ENCODE measurements around the gene SIRT3. TPM values are rescaled to one million over a fixed set of nuclear protein-coding genes. Genes with fewer than 3 reads are reported as not detected.

SIRT3 gene
- total and polyA plus RNA-seq, 2 of the 13 experiments (the other 11 are each of a cell fraction or from before 2014, with no cell fraction given): 15.1 to 18.2 TPM

DNA sequence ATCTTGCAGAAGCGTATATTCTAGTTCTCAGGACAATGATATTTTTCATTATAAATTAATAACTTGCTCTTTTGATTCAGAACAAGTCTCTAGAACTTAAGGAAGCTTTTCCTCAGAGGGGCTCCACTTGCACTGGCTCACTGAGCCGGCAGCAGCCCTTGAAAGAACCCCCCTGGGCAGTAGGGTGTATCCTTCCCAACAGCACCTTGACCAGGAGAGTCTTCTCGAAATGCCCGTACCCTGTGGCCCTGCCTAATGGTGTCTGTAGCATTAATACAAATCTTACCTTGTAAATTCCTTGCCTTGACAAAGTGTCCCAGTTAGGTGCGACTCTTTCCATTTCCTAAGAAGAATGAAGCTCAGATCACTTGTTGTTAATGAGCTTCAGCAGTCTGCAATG lies 14.1 kb upstream of the SIRT3 start (continued):
- TF ChIP-seq ATF6 (CRISPR knock-in tag; conservative IDR thresholded peaks at IDR 0.05): no peak

DNA sequence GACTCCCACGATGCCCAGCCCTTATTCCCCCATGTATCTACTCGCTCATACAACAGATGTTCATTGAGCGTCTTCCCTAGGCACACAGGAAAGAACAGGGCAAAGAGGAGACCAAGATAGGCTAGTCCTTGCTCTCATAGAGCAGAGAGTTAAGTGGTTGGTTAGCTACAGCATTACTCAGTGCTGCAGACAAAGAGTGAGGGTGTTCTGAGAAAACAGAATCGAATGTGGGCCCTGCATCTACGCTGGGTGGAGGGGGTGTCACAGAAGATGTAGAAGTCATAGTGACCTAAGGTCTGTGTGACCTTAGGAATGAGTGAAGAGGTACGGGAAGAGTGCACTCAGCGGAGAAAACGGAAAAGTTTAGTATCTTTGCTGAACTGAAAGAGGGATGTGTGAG lies 12.9 kb upstream of the SIRT3 start:
- H4K20me1 ChIP-seq (ENCODE audit: insufficient read depth, low read length): no peaks in the 10 kb centered on the region
- POLR2A ChIA-PET: no interaction called here
- peaks cover 34 to 70% of the 10 kb centered on the region in 2 experiments; a peak in 4 of 5 replicates for H3K36me3 ChIP-seq (replicated peaks in 1 of 2; ENCODE audit: control insufficient read depth in 1 of 2, insufficient read depth in 2 of 2, low read length in 2 of 2)
- no peak overlapping the region for H2AFZ ChIP-seq (ENCODE audit: low read length)
- no peaks in the 10 kb centered on the region for H3K9me3 ChIP-seq (ENCODE audit: low read length)
- FAIRE-seq (no peak), DNase-seq (ENCODE audit: low spot score) (no peak), ATAC-seq (no peak)
- H3K79me2 ChIP-seq (ENCODE audit: insufficient read depth, low read length): no peaks in the 10 kb centered on the region
- TF ChIP-seq NFKB2 (CRISPR knock-in tag; IDR thresholded peaks at IDR 0.05; ENCODE audit: borderline replicate concordance) (no peak), CTCF (CRISPR knock-in tag; IDR thresholded peaks at IDR 0.05) (no peak), ZNF644 (CRISPR knock-in tag; IDR thresholded peaks at IDR 0.05; ENCODE audit: low read depth) (no peak), ETV6 (CRISPR knock-in tag; conservative IDR thresholded peaks at IDR 0.05) (no peak), HDAC6 (IDR thresholded peaks at IDR 0.05; ENCODE audit: low read depth, low read length) (no peak), FIP1L1 (IDR thresholded peaks at IDR 0.05; ENCODE audit: borderline replicate concordance, insufficient read depth, low read depth, low read length) (no peak)
- TF ChIP-seq, protein P1, sequence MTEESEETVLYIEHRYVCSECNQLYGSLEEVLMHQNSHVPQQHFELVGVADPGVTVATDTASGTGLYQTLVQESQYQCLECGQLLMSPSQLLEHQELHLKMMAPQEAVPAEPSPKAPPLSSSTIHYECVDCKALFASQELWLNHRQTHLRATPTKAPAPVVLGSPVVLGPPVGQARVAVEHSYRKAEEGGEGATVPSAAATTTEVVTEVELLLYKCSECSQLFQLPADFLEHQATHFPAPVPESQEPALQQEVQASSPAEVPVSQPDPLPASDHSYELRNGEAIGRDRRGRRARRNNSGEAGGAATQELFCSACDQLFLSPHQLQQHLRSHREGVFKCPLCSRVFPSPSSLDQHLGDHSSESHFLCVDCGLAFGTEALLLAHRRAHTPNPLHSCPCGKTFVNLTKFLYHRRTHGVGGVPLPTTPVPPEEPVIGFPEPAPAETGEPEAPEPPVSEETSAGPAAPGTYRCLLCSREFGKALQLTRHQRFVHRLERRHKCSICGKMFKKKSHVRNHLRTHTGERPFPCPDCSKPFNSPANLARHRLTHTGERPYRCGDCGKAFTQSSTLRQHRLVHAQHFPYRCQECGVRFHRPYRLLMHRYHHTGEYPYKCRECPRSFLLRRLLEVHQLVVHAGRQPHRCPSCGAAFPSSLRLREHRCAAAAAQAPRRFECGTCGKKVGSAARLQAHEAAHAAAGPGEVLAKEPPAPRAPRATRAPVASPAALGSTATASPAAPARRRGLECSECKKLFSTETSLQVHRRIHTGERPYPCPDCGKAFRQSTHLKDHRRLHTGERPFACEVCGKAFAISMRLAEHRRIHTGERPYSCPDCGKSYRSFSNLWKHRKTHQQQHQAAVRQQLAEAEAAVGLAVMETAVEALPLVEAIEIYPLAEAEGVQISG (CRISPR knock-in tag; IDR thresholded peaks at IDR 0.05): no peak
- TF ChIP-seq, protein P2, sequence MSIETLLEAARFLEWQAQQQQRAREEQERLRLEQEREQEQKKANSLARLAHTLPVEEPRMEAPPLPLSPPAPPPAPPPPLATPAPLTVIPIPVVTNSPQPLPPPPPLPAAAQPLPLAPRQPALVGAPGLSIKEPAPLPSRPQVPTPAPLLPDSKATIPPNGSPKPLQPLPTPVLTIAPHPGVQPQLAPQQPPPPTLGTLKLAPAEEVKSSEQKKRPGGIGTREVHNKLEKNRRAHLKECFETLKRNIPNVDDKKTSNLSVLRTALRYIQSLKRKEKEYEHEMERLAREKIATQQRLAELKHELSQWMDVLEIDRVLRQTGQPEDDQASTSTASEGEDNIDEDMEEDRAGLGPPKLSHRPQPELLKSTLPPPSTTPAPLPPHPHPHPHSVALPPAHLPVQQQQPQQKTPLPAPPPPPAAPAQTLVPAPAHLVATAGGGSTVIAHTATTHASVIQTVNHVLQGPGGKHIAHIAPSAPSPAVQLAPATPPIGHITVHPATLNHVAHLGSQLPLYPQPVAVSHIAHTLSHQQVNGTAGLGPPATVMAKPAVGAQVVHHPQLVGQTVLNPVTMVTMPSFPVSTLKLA (IDR thresholded peaks at IDR 0.05): no peak
- WGBS (ENCODE audit: low lambda C conversion rate): 94% methylated on average over 8 of the region's 8 CpGs
- H3K27me3 ChIP-seq (ENCODE audit: control insufficient read depth in 1 of 2, insufficient read depth in 2 of 2, low read length in 2 of 2): no peaks in the 10 kb centered on the region
- no peak overlapping the region for H3K4me3 ChIP-seq (replicated peaks in 1 of 3; ENCODE audit: insufficient read depth in 1 of 3, low read depth in 2 of 3, low read length in 3 of 3)
- BruUV-seq (replicated peaks): no TSS peak
- H3K9ac ChIP-seq (ENCODE audit: insufficient read depth, low read depth, low read length): no peak overlapping the region
- no peak overlapping the region for H3K27ac ChIP-seq (ENCODE audit: extremely low read length, insufficient read depth, low read length)
- CTCF ChIA-PET (ENCODE audit: low intra/inter-chr PET ratio, low total read pairs): no interaction called here
- no peaks in the 10 kb centered on the region for H3K4me1 ChIP-seq (ENCODE audit: insufficient read depth, low read length)
- in situ Hi-C loops (cut with HindIII; ENCODE audit: extremely low pct_ligation_motif_present, low pct_unique_long_range_greater_than_20kb): no loop called here
- intact Hi-C loops (cut with micrococcal nuclease; ENCODE audit: unreplicated experiment): no loop called here
- H3K4me2 ChIP-seq (ENCODE audit: low read depth, low read length): no peak overlapping the region
